CD4-positive, CD25-positive, alpha-beta regulatory T cell (primary cell): ENCODE data around the gene ADORA2A. TPM values are rescaled to one million over a fixed set of nuclear protein-coding genes. Genes with fewer than 3 reads are reported as not detected.

Experiments used
- ATAC-seq, 2 donors: fragments of 150-1000 bp; cut with Tn5 transposase; one replicate each; pipeline ENCODE4 v1.10.0; 2021; ENCODE audit warnings: low read depth in 2 of 2, moderate number of reproducible peaks in 2 of 2, moderate library complexity in 1 of 2
- DNase-seq, 3 donors: peaks; one replicate each; pipeline versions ENCODE4 v3.0.0 to v3.0.0-alpha.2; 2012 to 2022; ENCODE audit warnings: mixed read lengths in 1 of 3
- H3K27ac ChIP-seq: one replicate; pipeline ENCODE4 v1.7.0; 2013; ENCODE audit warnings: mild to moderate bottlenecking, low read length; ENCODE audit not compliant: insufficient read depth, poor library complexity, severe bottlenecking
- H3K27me3 ChIP-seq: one replicate; pipeline ENCODE4 v1.7.0; 2013; ENCODE audit warnings: low read length; ENCODE audit not compliant: control insufficient read depth, insufficient read depth
- H3K36me3 ChIP-seq: one replicate; pipeline ENCODE4 v1.7.0; 2013; ENCODE audit warnings: mild to moderate bottlenecking, low read length, moderate library complexity; ENCODE audit not compliant: control insufficient read depth, insufficient read depth
- H3K4me1 ChIP-seq: 2 replicates; pipeline ENCODE4 v1.7.0; 2013; ENCODE audit warnings: mild to moderate bottlenecking, low read length; ENCODE audit not compliant: insufficient read depth, control insufficient read depth, poor library complexity, severe bottlenecking
- H3K4me3 ChIP-seq: one replicate; pipeline ENCODE4 v1.7.0; 2013; ENCODE audit warnings: low read depth, mild to moderate bottlenecking, low read length, moderate library complexity
- H3K9me3 ChIP-seq, 2 experiments: 1 replicate in 1 of 2; 2 replicates in 1 of 2; pipeline ENCODE4 v1.7.0; 2013; ENCODE audit warnings: low read length in 2 of 2, mild to moderate bottlenecking in 1 of 2, moderate library complexity in 1 of 2; ENCODE audit not compliant: control insufficient read depth in 2 of 2
- H3K27ac Mint-ChIP-seq, 3 donors: one replicate each; pipeline ENCODE4 v1.8.0; 2020 to 2022; ENCODE audit warnings: mild to moderate bottlenecking in 3 of 3, mixed read lengths in 3 of 3, moderate library complexity in 2 of 3
- H3K27me3 Mint-ChIP-seq: one replicate; pipeline ENCODE4 v1.8.0; 2022; ENCODE audit warnings: mild to moderate bottlenecking, mixed read lengths
- H3K36me3 Mint-ChIP-seq: one replicate; pipeline ENCODE4 v1.8.0; 2020; ENCODE audit warnings: mixed read lengths
- H3K4me1 Mint-ChIP-seq, 4 donors: one replicate each; pipeline ENCODE4 v1.8.0; 2020 to 2022; ENCODE audit warnings: mixed read lengths in 4 of 4, mild to moderate bottlenecking in 1 of 4
- H3K4me3 Mint-ChIP-seq, 4 donors: one replicate each; pipeline ENCODE4 v1.8.0; 2020 to 2022; ENCODE audit warnings: mild to moderate bottlenecking in 4 of 4, mixed read lengths in 4 of 4, moderate library complexity in 3 of 4
- H3K9me3 Mint-ChIP-seq, 7 donors: one replicate each; pipeline ENCODE4 v1.8.0; 2020 to 2022; ENCODE audit warnings: mixed read lengths in 7 of 7, mild to moderate bottlenecking in 3 of 7, moderate library complexity in 2 of 7
- polyA plus RNA-seq, 4 donors: library from polyadenylated mRNA; unstranded; fragments of 300-500 nt; fragmentation: Illumina TruSeq; gene quantifications; one replicate each; pipeline ENCODE4 v1.2.3, GENCODE V29; 2021
- total RNA-seq: library from RNA; stranded (reverse); gene quantifications from one replicate; pipeline ENCODE4 v1.2.3, GENCODE V29; 2022

The ADORA2A gene
- total and polyA plus RNA-seq, 5 donors from 2014 or later, result 31.2 to 101 (median 91.8) TPM

DNA sequence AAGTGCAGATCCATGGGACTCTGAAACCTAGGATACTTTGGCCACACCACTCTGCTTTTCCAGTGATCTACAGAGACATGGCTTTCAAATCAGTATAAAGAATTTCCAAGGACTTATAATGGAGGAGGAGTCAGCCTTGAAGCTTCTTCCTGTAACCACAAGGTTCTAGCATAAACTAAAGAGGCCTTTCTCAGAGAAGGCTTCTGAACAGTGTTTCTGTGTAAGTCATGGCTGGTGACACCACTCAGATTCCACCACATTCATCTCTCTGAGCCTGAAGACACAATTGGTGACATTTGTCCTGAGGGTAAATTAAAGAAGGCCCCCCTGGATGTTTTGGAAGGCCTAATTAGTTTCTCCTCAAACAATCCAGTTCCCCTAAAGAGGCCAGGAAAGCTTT is 29.0 kb upstream of the ADORA2A start:
- Histone ChIP-seq H3K36me3 (peaks cover 17% of the 10 kb centered on the region), H3K27ac (no peak overlapping the region), H3K9me3 (no peaks in the 10 kb centered on the region), H3K4me1 (no peaks in the 10 kb centered on the region), H3K4me3 (no peak overlapping the region), H3K27me3 (no peaks in the 10 kb centered on the region)
- DNase-seq, result no peak
- H3K4me3 Mint-ChIP-seq, result peak overlapping the region in 1 of 4 donors; percentile 28
- no peaks in the 10 kb centered on the region for H3K27me3 Mint-ChIP-seq
- H3K4me1 Mint-ChIP-seq, result peaks cover 4 to 23% (median 17%) of the 10 kb centered on the region in 4 donors
- no peak overlapping the region for H3K27ac Mint-ChIP-seq
- no peaks in the 10 kb centered on the region for H3K9me3 Mint-ChIP-seq
- H3K36me3 Mint-ChIP-seq, result peaks cover 20% of the 10 kb centered on the region
- ATAC-seq, result no peak

DNA sequence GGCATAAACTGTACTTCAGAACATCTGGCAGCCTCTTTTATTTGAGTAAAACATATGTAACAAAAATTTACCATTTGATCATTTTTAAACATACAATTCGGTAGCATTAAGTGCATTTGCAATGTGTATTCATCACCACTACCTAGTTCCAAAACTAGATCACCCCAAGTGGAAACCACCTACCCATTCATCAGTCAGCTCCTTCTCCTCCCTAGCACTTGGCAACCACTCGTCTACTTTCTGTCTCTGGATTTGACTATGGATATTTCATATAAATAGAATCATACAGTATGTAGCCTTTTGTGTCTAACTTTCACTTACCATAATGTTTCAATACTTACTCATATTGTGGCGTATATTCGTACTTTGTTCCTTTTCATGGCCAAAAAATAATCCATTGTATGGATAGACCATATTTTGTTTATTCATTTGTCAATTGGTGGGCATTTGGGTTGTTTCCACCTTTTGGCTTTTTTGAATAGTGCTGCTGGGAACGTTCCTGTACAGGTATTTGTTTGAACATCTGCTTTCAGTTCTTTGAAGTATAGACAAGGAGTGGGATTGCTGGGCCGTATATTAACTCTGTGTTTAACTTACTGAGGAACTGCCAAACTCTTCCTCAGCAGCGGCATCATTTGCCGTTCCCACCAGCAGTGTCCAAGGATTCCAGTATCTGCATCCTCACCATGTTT is 27.2 kb upstream of the ADORA2A start:
- peak overlapping the region; percentile 14 to 44 (median 36) for H3K27ac Mint-ChIP-seq
- Histone ChIP-seq H3K27ac (no peak overlapping the region), H3K4me3 (no peak overlapping the region), H3K27me3 (no peaks in the 10 kb centered on the region), H3K4me1 (no peaks in the 10 kb centered on the region), H3K36me3 (peaks cover 18% of the 10 kb centered on the region), H3K9me3 (no peaks in the 10 kb centered on the region)
- H3K36me3 Mint-ChIP-seq, result peaks cover 23% of the 10 kb centered on the region
- no peaks in the 10 kb centered on the region for H3K27me3 Mint-ChIP-seq
- no peaks in the 10 kb centered on the region for H3K9me3 Mint-ChIP-seq
- no peak for DNase-seq
- H3K4me3 Mint-ChIP-seq, result no peak overlapping the region
- peaks cover 4 to 22% (median 16%) of the 10 kb centered on the region in 4 donors for H3K4me1 Mint-ChIP-seq
- ATAC-seq, result no peak

DNA sequence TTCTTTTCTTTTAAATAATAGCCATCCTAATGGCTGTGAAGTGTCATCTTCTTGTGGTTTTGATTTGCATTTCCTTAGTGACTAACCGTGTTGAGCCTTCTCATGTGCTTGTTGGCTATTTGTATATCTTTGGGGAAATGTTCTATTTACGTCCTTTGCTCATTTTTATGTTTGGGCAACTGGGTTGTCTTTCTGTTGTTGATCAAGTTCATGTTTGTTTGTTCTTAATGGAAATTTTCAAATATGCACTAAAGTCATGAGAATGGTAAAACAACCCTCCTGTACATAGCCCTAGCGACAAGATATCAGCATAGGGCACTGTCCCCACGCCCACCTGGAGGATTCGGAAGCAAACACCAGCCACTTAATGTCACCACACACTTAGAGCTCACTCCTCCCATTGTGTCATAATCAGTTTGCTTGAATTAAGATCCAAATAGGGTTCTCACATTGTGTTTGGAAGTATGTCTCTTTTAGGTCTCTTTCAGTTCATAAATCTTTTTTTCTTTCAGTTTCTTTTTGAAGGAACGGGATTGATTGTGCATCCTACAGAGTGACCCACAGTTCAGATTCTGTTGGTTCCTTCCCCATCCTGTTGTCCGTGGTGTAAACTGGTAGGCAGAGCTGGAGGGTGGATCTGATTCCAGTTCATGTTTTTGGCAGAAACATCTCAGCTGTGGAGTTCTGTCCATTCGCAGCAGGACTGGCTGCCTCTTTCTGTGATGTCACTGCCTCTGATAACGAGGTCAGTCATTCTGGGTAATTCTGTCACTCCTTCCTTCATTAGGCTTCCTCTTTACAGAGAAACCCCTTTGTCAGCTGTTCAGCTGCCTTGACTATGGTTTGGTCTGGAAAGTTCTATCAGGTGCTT is 26.4 kb upstream of the ADORA2A start:
- Histone ChIP-seq H3K36me3 (peaks cover 20% of the 10 kb centered on the region), H3K27ac (no peak overlapping the region), H3K27me3 (no peaks in the 10 kb centered on the region), H3K4me3 (peak overlapping the region; percentile 49), H3K4me1 (no peaks in the 10 kb centered on the region), H3K9me3 (no peaks in the 10 kb centered on the region)
- Mint-ChIP-seq H3K36me3 (peaks cover 17% of the 10 kb centered on the region), H3K4me3 (peak overlapping the region; percentile 16 to 73 (median 29)), H3K4me1 (peaks cover 4 to 23% (median 16%) of the 10 kb centered on the region in 4 donors), H3K27ac (peak overlapping the region; percentile 15 to 47 (median 44)), H3K27me3 (no peaks in the 10 kb centered on the region), H3K9me3 (no peaks in the 10 kb centered on the region)
- ATAC-seq, result no peak
- DNase-seq, result peak in 1 of 3 donors; percentile 44

GRCh38 chr22:24401931-24402367 is 25.4 kb upstream of the ADORA2A start:
- ATAC-seq, result no peak
- no peak for DNase-seq
- Histone ChIP-seq H3K27me3 (no peaks in the 10 kb centered on the region), H3K36me3 (peaks cover 15% of the 10 kb centered on the region), H3K4me1 (no peaks in the 10 kb centered on the region), H3K4me3 (no peak overlapping the region), H3K9me3 (no peaks in the 10 kb centered on the region), H3K27ac (no peak overlapping the region)
- peaks cover 11% of the 10 kb centered on the region for H3K36me3 Mint-ChIP-seq
- H3K27me3 Mint-ChIP-seq, result no peaks in the 10 kb centered on the region
- peak overlapping the region in 2 of 3 donors; percentile 36 to 65 for H3K27ac Mint-ChIP-seq
- H3K4me3 Mint-ChIP-seq, result no peak overlapping the region
- no peaks in the 10 kb centered on the region for H3K9me3 Mint-ChIP-seq
- peaks cover 4 to 25% (median 16%) of the 10 kb centered on the region in 4 donors for H3K4me1 Mint-ChIP-seq

- no peak for DNase-seq
- Histone ChIP-seq H3K27ac (no peak overlapping the region), H3K4me3 (no peak overlapping the region), H3K27me3 (no peaks in the 10 kb centered on the region), H3K36me3 (peaks cover 11% of the 10 kb centered on the region), H3K9me3 (no peaks in the 10 kb centered on the region), H3K4me1 (peaks cover 4% of the 10 kb centered on the region)
- H3K9me3 Mint-ChIP-seq, result no peaks in the 10 kb centered on the region
- ATAC-seq, result peak; percentile 38 to 49
- peaks cover 4 to 32% (median 18%) of the 10 kb centered on the region in 4 donors for H3K4me1 Mint-ChIP-seq
- no peak overlapping the region for H3K4me3 Mint-ChIP-seq
- peaks cover 11% of the 10 kb centered on the region for H3K36me3 Mint-ChIP-seq
- no peaks in the 10 kb centered on the region for H3K27me3 Mint-ChIP-seq
- peak overlapping the region; percentile 36 to 74 (median 65) for H3K27ac Mint-ChIP-seq
Observed at GRCh38 chr22:24402460-24403192, 24.8 kb upstream of the ADORA2A start.

GRCh38 chr22:24403346-24403745 is 24.1 kb upstream of the ADORA2A start:
- peaks cover 4 to 35% (median 14%) of the 10 kb centered on the region in 4 donors for H3K4me1 Mint-ChIP-seq
- no peaks in the 10 kb centered on the region for H3K9me3 Mint-ChIP-seq
- ATAC-seq, result no peak
- Histone ChIP-seq H3K27me3 (no peaks in the 10 kb centered on the region), H3K4me1 (peaks cover 4% of the 10 kb centered on the region), H3K36me3 (peaks cover 11% of the 10 kb centered on the region), H3K4me3 (no peak overlapping the region), H3K27ac (no peak overlapping the region), H3K9me3 (no peaks in the 10 kb centered on the region)
- peak overlapping the region in 1 of 3 donors; percentile 22 for H3K27ac Mint-ChIP-seq
- no peak overlapping the region for H3K4me3 Mint-ChIP-seq
- no peak for DNase-seq
- no peaks in the 10 kb centered on the region for H3K27me3 Mint-ChIP-seq
- H3K36me3 Mint-ChIP-seq, result peaks cover 4% of the 10 kb centered on the region

GRCh38 chr22:24404561-24405275 is 22.7 kb upstream of the ADORA2A start:
- Histone ChIP-seq H3K36me3 (peaks cover 8% of the 10 kb centered on the region), H3K27me3 (no peaks in the 10 kb centered on the region), H3K4me1 (peaks cover 5% of the 10 kb centered on the region), H3K4me3 (no peak overlapping the region), H3K27ac (no peak overlapping the region), H3K9me3 (no peaks in the 10 kb centered on the region)
- H3K4me3 Mint-ChIP-seq, result no peak overlapping the region
- H3K9me3 Mint-ChIP-seq, result no peaks in the 10 kb centered on the region
- H3K36me3 Mint-ChIP-seq, result peaks cover 4% of the 10 kb centered on the region
- no peaks in the 10 kb centered on the region for H3K27me3 Mint-ChIP-seq
- H3K27ac Mint-ChIP-seq, result peak overlapping the region in 1 of 3 donors; percentile 67
- ATAC-seq (no peak), DNase-seq (no peak)
- peaks cover 4 to 37% (median 14%) of the 10 kb centered on the region in 4 donors for H3K4me1 Mint-ChIP-seq
